ENCODE results near the gene SPPL2C.

SPPL2C gene

GRCh38 chr17:45828582-45829133, 16.0 kb upstream of the SPPL2C start:
- no peak for DNase-seq (ENCODE audit: low read depth in 2 of 2)

GRCh38 chr17:45833920-45834319, 10.8 kb upstream of the SPPL2C start:
- no peak for DNase-seq (ENCODE audit: low read depth in 2 of 2)

- no peak for DNase-seq (ENCODE audit: low read depth in 2 of 2)
Observed at GRCh38 chr17:45834471-45835396, 9.9 kb upstream of the SPPL2C start.

GRCh38 chr17:45835481-45835880, 9.2 kb upstream of the SPPL2C start:
- DNase-seq (ENCODE audit: low read depth in 2 of 2), result no peak

- no peak for DNase-seq (ENCODE audit: low read depth in 2 of 2)
Observed at GRCh38 chr17:45836047-45837044, 8.3 kb upstream of the SPPL2C start.

GRCh38 chr17:45837187-45837586, 7.5 kb upstream of the SPPL2C start:
- no peak for DNase-seq (ENCODE audit: low read depth in 2 of 2)

GRCh38 chr17:45837603-45838002, 7.1 kb upstream of the SPPL2C start:
- no peak for DNase-seq (ENCODE audit: low read depth in 2 of 2)

GRCh38 chr17:45838751-45839295, 5.9 kb upstream of the SPPL2C start:
- no peak for DNase-seq (ENCODE audit: low read depth in 2 of 2)

- no peak for DNase-seq (ENCODE audit: low read depth in 2 of 2)
Observed at GRCh38 chr17:45839442-45839841, 5.2 kb upstream of the SPPL2C start.

- no peak for DNase-seq (ENCODE audit: low read depth in 2 of 2)
Observed at GRCh38 chr17:45841186-45841585, 3.5 kb upstream of the SPPL2C start.

- DNase-seq (ENCODE audit: low read depth in 2 of 2), result no peak
Observed at GRCh38 chr17:45841883-45842525, 2.7 kb upstream of the SPPL2C start.

GRCh38 chr17:45843722-45844121, 959 bp upstream of the SPPL2C start:
- DNase-seq (ENCODE audit: low read depth in 2 of 2), result no peak

- no peak for DNase-seq (ENCODE audit: low read depth in 2 of 2)
Observed at GRCh38 chr17:45845376-45846185, 900 bp downstream of the SPPL2C start.

GRCh38 chr17:45846223-45846622, 1.5 kb downstream of the SPPL2C start:
- no peak for DNase-seq (ENCODE audit: low read depth in 2 of 2)

GRCh38 chr17:45846646-45847045, 2.0 kb downstream of the SPPL2C start:
- no peak for DNase-seq (ENCODE audit: low read depth in 2 of 2)

- DNase-seq (ENCODE audit: low read depth in 2 of 2), result no peak
Observed at GRCh38 chr17:45847101-45847500, 2.4 kb downstream of the SPPL2C start.

- DNase-seq (ENCODE audit: low read depth in 2 of 2), result no peak
Observed at GRCh38 chr17:45847747-45848146, 3.1 kb downstream of the SPPL2C start.

- DNase-seq (ENCODE audit: low read depth in 2 of 2), result no peak
Observed at GRCh38 chr17:45848405-45848804, 3.7 kb downstream of the SPPL2C start.

- DNase-seq (ENCODE audit: low read depth in 2 of 2), result no peak
Observed at GRCh38 chr17:45848868-45849535, 4.3 kb downstream of the SPPL2C start.

- no peak for DNase-seq (ENCODE audit: low read depth in 2 of 2)
Observed at GRCh38 chr17:45849536-45849990, 4.9 kb downstream of the SPPL2C start.

Data from stimulated activated CD8-positive, alpha-beta memory T cell treated with anti-CD3 and anti-CD28 coated beads, Interleukin-2, amount 100 ng/mL, for 48 hours (primary cell).